ENCODE measurements around the gene PUM1. TPM values are rescaled to one million over a fixed set of nuclear protein-coding genes. Genes with fewer than 3 reads are reported as not detected.

The PUM1 gene
- total RNA-seq, 1 experiment from 2014 or later = 110 TPM

DNA sequence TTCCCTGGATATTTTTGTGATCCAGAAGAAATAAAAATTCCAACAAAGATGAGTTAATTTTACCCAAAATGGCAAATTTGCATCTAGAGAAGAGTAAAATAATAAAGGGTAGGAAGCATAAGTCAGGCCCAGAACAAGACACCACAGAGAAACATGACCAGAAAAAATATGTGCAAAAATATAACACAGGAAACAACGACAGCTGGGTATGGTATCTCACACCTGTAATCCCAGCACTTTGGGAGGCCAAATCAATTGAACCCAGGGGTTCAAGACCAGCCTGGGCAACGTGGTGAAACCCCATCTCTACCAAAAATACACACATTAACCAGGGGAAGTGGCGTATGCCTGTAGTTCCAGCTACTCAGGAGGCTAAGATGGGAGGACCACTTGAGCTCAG, 117.2 kb downstream of the PUM1 start:
- TF ChIP-seq, protein P1, sequence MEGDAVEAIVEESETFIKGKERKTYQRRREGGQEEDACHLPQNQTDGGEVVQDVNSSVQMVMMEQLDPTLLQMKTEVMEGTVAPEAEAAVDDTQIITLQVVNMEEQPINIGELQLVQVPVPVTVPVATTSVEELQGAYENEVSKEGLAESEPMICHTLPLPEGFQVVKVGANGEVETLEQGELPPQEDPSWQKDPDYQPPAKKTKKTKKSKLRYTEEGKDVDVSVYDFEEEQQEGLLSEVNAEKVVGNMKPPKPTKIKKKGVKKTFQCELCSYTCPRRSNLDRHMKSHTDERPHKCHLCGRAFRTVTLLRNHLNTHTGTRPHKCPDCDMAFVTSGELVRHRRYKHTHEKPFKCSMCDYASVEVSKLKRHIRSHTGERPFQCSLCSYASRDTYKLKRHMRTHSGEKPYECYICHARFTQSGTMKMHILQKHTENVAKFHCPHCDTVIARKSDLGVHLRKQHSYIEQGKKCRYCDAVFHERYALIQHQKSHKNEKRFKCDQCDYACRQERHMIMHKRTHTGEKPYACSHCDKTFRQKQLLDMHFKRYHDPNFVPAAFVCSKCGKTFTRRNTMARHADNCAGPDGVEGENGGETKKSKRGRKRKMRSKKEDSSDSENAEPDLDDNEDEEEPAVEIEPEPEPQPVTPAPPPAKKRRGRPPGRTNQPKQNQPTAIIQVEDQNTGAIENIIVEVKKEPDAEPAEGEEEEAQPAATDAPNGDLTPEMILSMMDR (IDR thresholded peaks at IDR 0.05; ENCODE audit: unreplicated experiment) = no peak
- H3K27me3 Mint-ChIP-seq (ENCODE audit: insufficient read depth, unreplicated experiment) = no peaks in the 10 kb centered on the region
- H3K4me3 Mint-ChIP-seq (ENCODE audit: unreplicated experiment) = no peak overlapping the region
- no peaks in the 10 kb centered on the region for H3K9me3 Mint-ChIP-seq (ENCODE audit: unreplicated experiment)
- ChIA-PET CTCF (interaction anchor here (0.6 kb wide), 1 partner anchor 963 kb away, joined by 4 read pairs; no protein-coding TSS in a partner anchor), POLR2A (interaction anchor here (1.2 kb wide), 1 partner anchor 9 kb away, joined by 6 read pairs; no protein-coding TSS in a partner anchor)
- intact Hi-C loops (cut with micrococcal nuclease) = no loop called here
- DNase-seq (ENCODE audit: unreplicated experiment) = no peak
- BruUV-seq (replicated peaks) = no TSS peak
- no peaks in the 10 kb centered on the region for H3K4me1 Mint-ChIP-seq (ENCODE audit: insufficient read depth, unreplicated experiment)
- peaks cover 96% of the 10 kb centered on the region for H3K36me3 Mint-ChIP-seq (ENCODE audit: insufficient read depth, unreplicated experiment)
- no peak overlapping the region for H3K27ac Mint-ChIP-seq (ENCODE audit: low read depth, unreplicated experiment)

DNA sequence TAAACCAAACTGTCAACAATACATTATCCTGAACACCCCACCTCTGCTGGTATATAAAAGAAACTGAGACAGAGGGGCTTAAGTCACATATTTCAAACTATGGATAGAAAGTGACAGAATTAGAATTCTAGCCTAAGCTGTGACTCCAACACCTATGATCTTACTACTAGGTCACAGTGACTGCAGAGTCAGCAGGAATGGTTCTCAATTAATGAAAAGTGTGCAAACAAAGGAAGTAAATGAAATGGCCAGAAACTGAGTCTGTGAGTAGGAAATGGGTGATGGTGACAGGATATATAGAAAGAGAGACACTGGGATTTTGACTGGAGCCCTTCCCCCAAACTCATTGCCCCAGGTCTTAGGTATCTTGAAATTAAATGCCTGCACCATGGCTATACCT, 118.3 kb downstream of the PUM1 start:
- TF ChIP-seq, protein P1 (IDR thresholded peaks at IDR 0.05; ENCODE audit: unreplicated experiment) = no peak
- Mint-ChIP-seq H3K4me1 (ENCODE audit: insufficient read depth, unreplicated experiment) (peaks cover 7% of the 10 kb centered on the region), H3K9me3 (ENCODE audit: unreplicated experiment) (no peaks in the 10 kb centered on the region), H3K4me3 (ENCODE audit: unreplicated experiment) (no peak overlapping the region), H3K27me3 (ENCODE audit: insufficient read depth, unreplicated experiment) (no peaks in the 10 kb centered on the region), H3K36me3 (ENCODE audit: insufficient read depth, unreplicated experiment) (peaks cover 96% of the 10 kb centered on the region), H3K27ac (ENCODE audit: low read depth, unreplicated experiment) (peak overlapping the region; percentile 42)
- CTCF ChIA-PET = interaction anchor here (0.6 kb wide), 1 partner anchor 164 kb away, joined by 3 read pairs; no protein-coding TSS in a partner anchor
- intact Hi-C loops (cut with micrococcal nuclease) = no loop called here
- DNase-seq (ENCODE audit: unreplicated experiment) = no peak
- POLR2A ChIA-PET = interaction anchor here (0.5 kb wide), 1 partner anchor 1396 kb away, joined by 3 read pairs; no protein-coding TSS in a partner anchor
- no TSS peak for BruUV-seq (replicated peaks)

DNA sequence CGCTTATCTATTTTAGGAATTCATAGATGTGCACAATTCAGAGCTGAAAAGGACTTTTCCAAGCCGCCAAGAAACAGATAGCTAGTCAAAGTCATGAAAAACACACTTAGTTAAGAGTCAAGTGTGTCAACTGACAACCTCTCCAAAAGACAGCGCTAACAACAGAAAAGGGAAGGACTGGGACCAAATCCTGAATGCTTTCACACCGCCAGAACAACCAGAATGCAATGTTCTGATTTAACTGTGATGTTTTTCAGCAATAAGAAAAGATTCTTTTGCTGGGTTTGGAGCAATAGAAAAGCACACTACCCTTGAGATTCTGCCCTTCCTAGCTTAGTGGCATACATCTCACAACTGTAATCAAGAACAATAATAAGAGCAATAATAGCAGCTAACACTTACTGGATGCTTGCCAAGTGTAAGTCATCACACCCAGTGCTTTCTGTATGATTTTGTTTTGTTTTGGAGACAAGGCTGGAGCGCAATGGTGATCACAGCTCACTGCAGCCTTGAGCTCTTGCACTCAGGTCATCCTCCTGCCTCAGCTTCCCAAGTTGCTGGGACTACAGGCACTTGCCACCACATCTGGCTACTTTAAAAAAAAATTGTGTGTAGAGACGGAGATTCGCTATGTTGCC, 123.1 kb downstream of the PUM1 start:
- H3K4me1 Mint-ChIP-seq (ENCODE audit: insufficient read depth, unreplicated experiment) = peaks cover 7% of the 10 kb centered on the region
- peaks cover 92% of the 10 kb centered on the region for H3K36me3 Mint-ChIP-seq (ENCODE audit: insufficient read depth, unreplicated experiment)
- H3K4me3 Mint-ChIP-seq (ENCODE audit: unreplicated experiment) = no peak overlapping the region
- no peak overlapping the region for H3K27ac Mint-ChIP-seq (ENCODE audit: low read depth, unreplicated experiment)
- H3K9me3 Mint-ChIP-seq (ENCODE audit: unreplicated experiment) = no peaks in the 10 kb centered on the region
- CTCF ChIA-PET = interaction anchor here (0.7 to 0.9 kb wide), 3 partner anchors 13 to 26 kb away, joined by 3 to 5 read pairs (median 4); no protein-coding TSS in a partner anchor
- no TSS peak for BruUV-seq (replicated peaks)
- TF ChIP-seq, protein P1 (IDR thresholded peaks at IDR 0.05; ENCODE audit: unreplicated experiment) = no peak
- no peaks in the 10 kb centered on the region for H3K27me3 Mint-ChIP-seq (ENCODE audit: insufficient read depth, unreplicated experiment)
- POLR2A ChIA-PET = interaction anchor here (0.6 to 3.1 kb wide), 5 partner anchors 8 to 169 kb away, joined by 3 to 14 read pairs (median 3); no protein-coding TSS in a partner anchor
- intact Hi-C loops (cut with micrococcal nuclease) = no loop called here
- no peak for DNase-seq (ENCODE audit: unreplicated experiment)

DNA sequence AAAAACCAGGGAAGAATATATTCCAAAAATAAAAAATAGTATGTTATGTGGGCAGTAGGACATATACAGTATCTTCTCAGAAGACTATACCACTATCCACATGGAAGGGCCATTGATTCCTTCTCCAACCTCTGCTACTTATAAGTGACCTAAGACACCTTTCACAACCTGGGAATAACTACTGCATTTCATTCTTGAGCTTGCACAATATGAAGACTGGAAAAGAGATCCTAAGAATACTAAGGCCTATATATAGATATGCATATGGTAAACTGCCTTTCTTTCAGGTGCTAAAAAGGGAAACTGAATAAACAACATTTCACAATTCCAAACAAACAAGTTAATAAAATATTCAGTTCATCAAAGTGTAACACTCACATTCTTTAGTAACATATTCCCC, 125.0 kb downstream of the PUM1 start:
- POLR2A ChIA-PET = interaction anchor here (1.0 to 1.2 kb wide), 2 partner anchors 35 to 152 kb away, joined by 3 read pairs; no protein-coding TSS in a partner anchor
- CTCF ChIA-PET = interaction anchor here (0.5 to 1.8 kb wide), 6 partner anchors 10 to 323 kb away, joined by 3 to 6 read pairs (median 3); no protein-coding TSS in a partner anchor

More for the DNA sequence above, 125.0 kb downstream of the PUM1 start:
- Mint-ChIP-seq H3K9me3 (ENCODE audit: unreplicated experiment) (no peaks in the 10 kb centered on the region), H3K27ac (ENCODE audit: low read depth, unreplicated experiment) (no peak overlapping the region), H3K4me1 (ENCODE audit: insufficient read depth, unreplicated experiment) (peaks cover 15% of the 10 kb centered on the region), H3K27me3 (ENCODE audit: insufficient read depth, unreplicated experiment) (no peaks in the 10 kb centered on the region), H3K4me3 (ENCODE audit: unreplicated experiment) (no peak overlapping the region), H3K36me3 (ENCODE audit: insufficient read depth, unreplicated experiment) (peaks cover 94% of the 10 kb centered on the region)
- DNase-seq (ENCODE audit: unreplicated experiment) = no peak
- no TSS peak for BruUV-seq (replicated peaks)
- intact Hi-C loops (cut with micrococcal nuclease) = no loop called here
- TF ChIP-seq, protein P1 (IDR thresholded peaks at IDR 0.05; ENCODE audit: unreplicated experiment) = no peak

All from MCF 10A (cell line).